ENCODE data around the gene PIP5KL1.

- TF ChIP-seq CTCF (IDR thresholded peaks at IDR 0.05; ENCODE audit: poor library complexity) (no peak), EZH2phosphoT487 (IDR thresholded peaks at IDR 0.05; ENCODE audit: low read depth, severe bottlenecking, unreplicated experiment) (no peak), EZH2 (IDR thresholded peaks at IDR 0.05; ENCODE audit: borderline replicate concordance) (no peak)
Observed at GRCh38 chr9:127915325-127915752, 15.2 kb downstream of the PIP5KL1 start.
